ENCODE data around the gene CTIF.

CTIF gene

GRCh38 chr18:48905513-48905912, 366.7 kb downstream of the CTIF start:
- Histone ChIP-seq H3K9ac (ENCODE audit: low read length) (no peak overlapping the region), H3K4me2 (ENCODE audit: low read depth, low read length, poor library complexity, severe bottlenecking) (no peak overlapping the region), H3K79me2 (ENCODE audit: insufficient read depth, low read length) (no peaks in the 10 kb centered on the region), H2AFZ (ENCODE audit: low read depth, low read length, severe bottlenecking) (no peak overlapping the region), H3K9me3 (ENCODE audit: insufficient read depth, low read length) (no peaks in the 10 kb centered on the region), H3K27me3 (ENCODE audit: low read length) (no peaks in the 10 kb centered on the region), H3K4me3 (ENCODE audit: insufficient read depth, low read length, poor library complexity, severe bottlenecking) (no peak overlapping the region), H3K27ac (ENCODE audit: low read depth, low read length) (no peak overlapping the region), H3K9me2 (replicated peaks; ENCODE audit: insufficient read depth, low read length) (no peaks in the 10 kb centered on the region), H4K20me1 (ENCODE audit: low read depth, low read length) (no peaks in the 10 kb centered on the region), H3K36me3 (ENCODE audit: low read length) (no peaks in the 10 kb centered on the region), H3F3A (ENCODE audit: insufficient read depth) (no peaks in the 10 kb centered on the region)
- TF ChIP-seq CTCF (IDR thresholded peaks at IDR 0.05; ENCODE audit: insufficient read depth, low read length, poor library complexity, severe bottlenecking) (no peak), EZH2phosphoT487 (conservative IDR thresholded peaks at IDR 0.05; ENCODE audit: low read length) (no peak)

DNA sequence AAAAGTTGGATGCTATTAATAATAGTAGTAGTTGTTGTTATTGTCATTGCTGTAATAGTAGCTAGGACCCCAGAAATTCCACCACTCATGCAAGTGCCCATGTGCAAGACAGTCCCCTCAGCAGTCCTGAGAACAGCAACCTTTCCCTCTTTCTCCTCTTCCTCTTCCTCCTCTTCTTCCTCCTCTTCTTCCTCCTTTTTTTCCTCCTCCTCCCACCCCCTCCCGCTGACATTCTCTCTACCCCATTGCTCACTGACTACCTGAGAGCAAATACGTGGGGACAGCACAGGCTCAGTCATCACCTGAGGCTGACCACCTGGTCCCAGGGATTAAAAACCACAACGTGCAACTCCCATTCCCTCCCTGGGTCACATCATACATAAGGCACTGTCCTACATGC, 370.1 kb downstream of the CTIF start:
- H3K9me3 ChIP-seq (ENCODE audit: insufficient read depth, low read length) = no peaks in the 10 kb centered on the region
- no peaks in the 10 kb centered on the region for H3F3A ChIP-seq (ENCODE audit: insufficient read depth)
- no peak for TF ChIP-seq EZH2phosphoT487 (conservative IDR thresholded peaks at IDR 0.05; ENCODE audit: low read length)
- TF ChIP-seq CTCF (IDR thresholded peaks at IDR 0.05; ENCODE audit: insufficient read depth, low read length, poor library complexity, severe bottlenecking) = no peak
- H3K79me2 ChIP-seq (ENCODE audit: insufficient read depth, low read length) = no peaks in the 10 kb centered on the region
- H2AFZ ChIP-seq (ENCODE audit: low read depth, low read length, severe bottlenecking) = no peak overlapping the region
- H3K9ac ChIP-seq (ENCODE audit: low read length) = no peak overlapping the region
- no peak overlapping the region for H3K4me3 ChIP-seq (ENCODE audit: insufficient read depth, low read length, poor library complexity, severe bottlenecking)
- no peak overlapping the region for H3K27ac ChIP-seq (ENCODE audit: low read depth, low read length)
- no peaks in the 10 kb centered on the region for H3K36me3 ChIP-seq (ENCODE audit: low read length)
- no peaks in the 10 kb centered on the region for H4K20me1 ChIP-seq (ENCODE audit: low read depth, low read length)
- no peaks in the 10 kb centered on the region for H3K27me3 ChIP-seq (ENCODE audit: low read length)
- H3K4me2 ChIP-seq (ENCODE audit: low read depth, low read length, poor library complexity, severe bottlenecking) = no peak overlapping the region
- no peaks in the 10 kb centered on the region for H3K9me2 ChIP-seq (replicated peaks; ENCODE audit: insufficient read depth, low read length)

DNA sequence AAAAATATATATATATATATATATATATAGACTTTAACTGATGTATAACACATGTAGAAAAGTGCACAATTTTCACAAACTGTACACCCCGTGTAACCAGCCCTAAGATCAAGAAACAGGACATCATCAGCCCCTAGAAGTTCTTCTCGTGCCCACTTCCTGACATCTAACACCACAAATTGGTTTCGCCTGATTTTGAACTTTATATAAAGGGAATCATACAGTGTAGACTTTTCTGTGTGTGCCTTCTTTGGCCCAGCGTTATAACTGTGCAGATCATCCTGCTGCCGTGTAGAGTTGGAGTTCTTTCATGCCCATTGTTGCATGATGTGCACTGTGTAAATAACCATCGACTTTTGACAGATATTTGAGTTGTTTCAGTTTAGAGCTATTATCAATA, 370.9 kb downstream of the CTIF start:
- Histone ChIP-seq H3K79me2 (ENCODE audit: insufficient read depth, low read length) (no peaks in the 10 kb centered on the region), H3K36me3 (ENCODE audit: low read length) (no peaks in the 10 kb centered on the region), H3K4me3 (ENCODE audit: insufficient read depth, low read length, poor library complexity, severe bottlenecking) (no peak overlapping the region), H3K9me3 (ENCODE audit: insufficient read depth, low read length) (no peaks in the 10 kb centered on the region), H3F3A (ENCODE audit: insufficient read depth) (no peaks in the 10 kb centered on the region), H3K9me2 (replicated peaks; ENCODE audit: insufficient read depth, low read length) (no peaks in the 10 kb centered on the region), H3K27ac (ENCODE audit: low read depth, low read length) (no peak overlapping the region), H3K9ac (ENCODE audit: low read length) (no peak overlapping the region), H3K4me2 (ENCODE audit: low read depth, low read length, poor library complexity, severe bottlenecking) (no peak overlapping the region), H3K27me3 (ENCODE audit: low read length) (no peaks in the 10 kb centered on the region), H2AFZ (ENCODE audit: low read depth, low read length, severe bottlenecking) (no peak overlapping the region), H4K20me1 (ENCODE audit: low read depth, low read length) (no peaks in the 10 kb centered on the region)
- TF ChIP-seq EZH2phosphoT487 (conservative IDR thresholded peaks at IDR 0.05; ENCODE audit: low read length) (no peak), CTCF (IDR thresholded peaks at IDR 0.05; ENCODE audit: insufficient read depth, low read length, poor library complexity, severe bottlenecking) (no peak)
